Right kidney (tissue), 1 donor: Measurements from ENCODE around the gene PRMT7.

Experiments used
- DNase-seq: peaks from one replicate; pipeline ENCODE4 v3.0.0-alpha.2; 2016

PRMT7 gene

GRCh38 chr16:68362947-68363657 lies 52.3 kb downstream of the PRMT7 start:
- no peak for DNase-seq

- no peak for DNase-seq
Measured at GRCh38 chr16:68363658-68364521, 53.1 kb downstream of the PRMT7 start.

- DNase-seq = no peak
Measured at GRCh38 chr16:68364561-68364998, 53.8 kb downstream of the PRMT7 start.

- no peak for DNase-seq
Measured at GRCh38 chr16:68365167-68365817, 54.5 kb downstream of the PRMT7 start.

- DNase-seq = no peak
Measured at GRCh38 chr16:68366062-68366461, 55.2 kb downstream of the PRMT7 start.

- peak; percentile 46 for DNase-seq
Measured at GRCh38 chr16:68367030-68367429, 56.2 kb downstream of the PRMT7 start.

GRCh38 chr16:68367440-68367839 lies 56.6 kb downstream of the PRMT7 start:
- no peak for DNase-seq

- DNase-seq = no peak
Measured at GRCh38 chr16:68367891-68368290, 57.1 kb downstream of the PRMT7 start.

GRCh38 chr16:68368301-68368888 lies 57.6 kb downstream of the PRMT7 start:
- DNase-seq = no peak

- DNase-seq = no peak
Measured at GRCh38 chr16:68369168-68369567, 58.3 kb downstream of the PRMT7 start.

GRCh38 chr16:68369697-68370580 lies 59.1 kb downstream of the PRMT7 start:
- no peak for DNase-seq

GRCh38 chr16:68370581-68371275 lies 59.9 kb downstream of the PRMT7 start:
- DNase-seq = no peak

GRCh38 chr16:68371276-68371651 lies 60.4 kb downstream of the PRMT7 start:
- DNase-seq = no peak

GRCh38 chr16:68371706-68372380 lies 61.0 kb downstream of the PRMT7 start:
- no peak for DNase-seq

- no peak for DNase-seq
Measured at GRCh38 chr16:68372381-68372720, 61.5 kb downstream of the PRMT7 start.

- no peak for DNase-seq
Measured at GRCh38 chr16:68372806-68373205, 62.0 kb downstream of the PRMT7 start.

GRCh38 chr16:68373528-68374245 lies 62.9 kb downstream of the PRMT7 start:
- DNase-seq = no peak

- DNase-seq = no peak
Measured at GRCh38 chr16:68374246-68374805, 63.5 kb downstream of the PRMT7 start.

GRCh38 chr16:68374961-68375660 lies 64.3 kb downstream of the PRMT7 start:
- DNase-seq = no peak
